ENCODE data around the gene COL24A1. TPM values are rescaled to one million over a fixed set of nuclear protein-coding genes. Genes with fewer than 3 reads are reported as not detected.
"Not testable (repeated sequence)": the region's sequence is repeated elsewhere in the genome, so short reads cannot be mapped to it uniquely, and the experiment has no call there.

The COL24A1 gene
- polyA plus RNA-seq, 4 donors: 1.7 to 3.5 (median 2.5) TPM

GRCh38 chr1:85933961-85934360 is 222.6 kb downstream of the COL24A1 start:
- no peak for DNase-seq (ENCODE audit: low read depth in 4 of 4, low spot score in 3 of 4)

- DNase-seq (ENCODE audit: low read depth in 4 of 4, low spot score in 3 of 4): no peak
Measured at GRCh38 chr1:85911742-85912141, 244.8 kb downstream of the COL24A1 start.

- DNase-seq (ENCODE audit: low read depth in 4 of 4, low spot score in 3 of 4): no peak
Measured at GRCh38 chr1:85900921-85901320, 255.7 kb downstream of the COL24A1 start.

- no peak for DNase-seq (ENCODE audit: low read depth in 4 of 4, low spot score in 3 of 4)
Measured at GRCh38 chr1:85898861-85899260, 257.7 kb downstream of the COL24A1 start.

GRCh38 chr1:85894651-85895050 is 261.9 kb downstream of the COL24A1 start:
- peak in 1 of 4 donors; percentile 9 for DNase-seq (ENCODE audit: low read depth in 4 of 4, low spot score in 3 of 4)

GRCh38 chr1:85892366-85892765 is 264.2 kb downstream of the COL24A1 start:
- DNase-seq (ENCODE audit: low read depth in 4 of 4, low spot score in 3 of 4): no peak

GRCh38 chr1:85889870-85890269 is 266.7 kb downstream of the COL24A1 start:
- DNase-seq (ENCODE audit: low read depth in 4 of 4, low spot score in 3 of 4): no peak

GRCh38 chr1:85888921-85889320 is 267.7 kb downstream of the COL24A1 start:
- DNase-seq (ENCODE audit: low read depth in 4 of 4, low spot score in 3 of 4): no peak

- no peak for DNase-seq (ENCODE audit: low read depth in 4 of 4, low spot score in 3 of 4)
Measured at GRCh38 chr1:85884372-85885035, 272.1 kb downstream of the COL24A1 start.

GRCh38 chr1:85867189-85867588 is 289.4 kb downstream of the COL24A1 start:
- no peak for DNase-seq (ENCODE audit: low read depth in 4 of 4, low spot score in 3 of 4)

GRCh38 chr1:85865213-85865612 is 291.4 kb downstream of the COL24A1 start:
- DNase-seq (ENCODE audit: low read depth in 4 of 4, low spot score in 3 of 4): no peak

- no peak for DNase-seq (ENCODE audit: low read depth in 4 of 4, low spot score in 3 of 4)
Measured at GRCh38 chr1:85864727-85865126, 291.8 kb downstream of the COL24A1 start.

GRCh38 chr1:85863639-85864038 is 292.9 kb downstream of the COL24A1 start:
- DNase-seq (ENCODE audit: low read depth in 4 of 4, low spot score in 3 of 4): not testable (repeated sequence)

GRCh38 chr1:85862456-85862855 is 294.1 kb downstream of the COL24A1 start:
- no peak for DNase-seq (ENCODE audit: low read depth in 4 of 4, low spot score in 3 of 4)

- no peak for DNase-seq (ENCODE audit: low read depth in 4 of 4, low spot score in 3 of 4)
Measured at GRCh38 chr1:85857991-85858390, 298.6 kb downstream of the COL24A1 start.

- peak in 1 of 4 donors; percentile 11 for DNase-seq (ENCODE audit: low read depth in 4 of 4, low spot score in 3 of 4)
Measured at GRCh38 chr1:85850238-85850637, 306.3 kb downstream of the COL24A1 start.

GRCh38 chr1:85849660-85850059 is 306.9 kb downstream of the COL24A1 start:
- no peak for DNase-seq (ENCODE audit: low read depth in 4 of 4, low spot score in 3 of 4)

- DNase-seq (ENCODE audit: low read depth in 4 of 4, low spot score in 3 of 4): no peak
Measured at GRCh38 chr1:85847356-85847755, 309.2 kb downstream of the COL24A1 start.

- no peak for DNase-seq (ENCODE audit: low read depth in 4 of 4, low spot score in 3 of 4)
Measured at GRCh38 chr1:85846706-85847105, 309.9 kb downstream of the COL24A1 start.

GRCh38 chr1:85839459-85839858 is 317.1 kb downstream of the COL24A1 start:
- DNase-seq (ENCODE audit: low read depth in 4 of 4, low spot score in 3 of 4): no peak

GRCh38 chr1:85838238-85838637 is 318.3 kb downstream of the COL24A1 start:
- no peak for DNase-seq (ENCODE audit: low read depth in 4 of 4, low spot score in 3 of 4)

GRCh38 chr1:85836736-85837135 is 319.8 kb downstream of the COL24A1 start:
- peak in 1 of 4 donors; percentile 15 for DNase-seq (ENCODE audit: low read depth in 4 of 4, low spot score in 3 of 4)

- not testable (repeated sequence) for DNase-seq (ENCODE audit: low read depth in 4 of 4, low spot score in 3 of 4)
Measured at GRCh38 chr1:85833165-85833564, 323.4 kb downstream of the COL24A1 start.

Measured in left renal pelvis (tissue), 4 donors.